ENCODE data around the gene ST6GAL1.
"Not testable (repeated sequence)": the region's sequence is repeated elsewhere in the genome, so short reads cannot be mapped to it uniquely, and the experiment has no call there.

ST6GAL1 gene

DNA sequence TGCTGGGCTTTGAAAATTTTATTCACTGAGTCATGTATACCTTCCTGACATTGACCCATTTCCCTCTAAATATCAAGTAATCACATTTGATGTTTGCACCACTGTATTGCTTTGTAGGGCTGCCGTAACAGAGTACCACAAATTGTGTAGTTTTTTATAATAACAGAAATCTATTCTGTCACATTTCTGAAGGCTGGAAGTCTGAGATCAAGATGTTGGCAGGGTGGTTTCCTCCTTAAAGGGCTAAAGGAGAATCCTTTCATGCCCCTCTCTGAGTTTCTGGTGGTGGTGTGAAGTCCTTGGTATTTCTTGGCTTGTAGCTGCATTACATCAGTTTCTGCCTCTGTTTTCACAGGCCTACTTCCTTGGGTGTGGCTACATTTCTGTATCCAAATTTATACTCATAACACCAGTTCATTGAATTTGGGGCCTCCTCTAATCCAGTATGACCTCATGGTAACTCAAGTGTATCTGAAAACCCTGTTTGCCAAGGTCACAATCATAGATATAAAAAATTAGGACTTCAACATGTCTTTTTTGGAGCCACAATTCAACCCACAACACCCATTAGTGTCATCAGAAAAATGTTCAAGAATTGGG lies 29.1 kb upstream of the ST6GAL1 start:
- no peaks in the 10 kb centered on the region for H3K27me3 Mint-ChIP-seq
- no peak overlapping the region for H3K4me3 Mint-ChIP-seq
- H3K27ac Mint-ChIP-seq: peak overlapping the region; percentile 69
- DNase-seq (ENCODE audit: low spot score in 2 of 2): no peak
- peaks cover 12% of the 10 kb centered on the region for H3K4me1 Mint-ChIP-seq
- peaks cover 3% of the 10 kb centered on the region for H3K9me3 Mint-ChIP-seq
- peak; percentile 76 for ATAC-seq (ENCODE audit: low read depth)
- peaks cover 15% of the 10 kb centered on the region for H3K36me3 Mint-ChIP-seq

- ATAC-seq (ENCODE audit: low read depth) (no peak), DNase-seq (ENCODE audit: low spot score in 2 of 2) (no peak)
- Mint-ChIP-seq H3K27ac (no peak overlapping the region), H3K27me3 (no peaks in the 10 kb centered on the region), H3K9me3 (peaks cover 10% of the 10 kb centered on the region), H3K4me3 (no peak overlapping the region), H3K36me3 (peaks cover 22% of the 10 kb centered on the region), H3K4me1 (peaks cover 12% of the 10 kb centered on the region)
These were observed 28.2 kb upstream of the ST6GAL1 start for GRCh38 chr3:186902154-186902553.

GRCh38 chr3:186902713-186903112 lies 27.6 kb upstream of the ST6GAL1 start:
- no peak overlapping the region for H3K4me3 Mint-ChIP-seq
- no peak overlapping the region for H3K27ac Mint-ChIP-seq
- H3K4me1 Mint-ChIP-seq: peaks cover 12% of the 10 kb centered on the region
- DNase-seq (ENCODE audit: low spot score in 2 of 2) (no peak), ATAC-seq (ENCODE audit: low read depth) (no peak)
- H3K27me3 Mint-ChIP-seq: no peaks in the 10 kb centered on the region
- H3K36me3 Mint-ChIP-seq: peaks cover 23% of the 10 kb centered on the region
- H3K9me3 Mint-ChIP-seq: peaks cover 10% of the 10 kb centered on the region

GRCh38 chr3:186903676-186904075 lies 26.6 kb upstream of the ST6GAL1 start:
- not testable (repeated sequence) for DNase-seq (ENCODE audit: low spot score in 2 of 2); H3K27me3 Mint-ChIP-seq; H3K4me3 Mint-ChIP-seq; H3K27ac Mint-ChIP-seq; ATAC-seq (ENCODE audit: low read depth)
- peaks cover 19% of the 10 kb centered on the region for H3K4me1 Mint-ChIP-seq
- peaks cover 13% of the 10 kb centered on the region for H3K9me3 Mint-ChIP-seq
- H3K36me3 Mint-ChIP-seq: peaks cover 31% of the 10 kb centered on the region

DNA sequence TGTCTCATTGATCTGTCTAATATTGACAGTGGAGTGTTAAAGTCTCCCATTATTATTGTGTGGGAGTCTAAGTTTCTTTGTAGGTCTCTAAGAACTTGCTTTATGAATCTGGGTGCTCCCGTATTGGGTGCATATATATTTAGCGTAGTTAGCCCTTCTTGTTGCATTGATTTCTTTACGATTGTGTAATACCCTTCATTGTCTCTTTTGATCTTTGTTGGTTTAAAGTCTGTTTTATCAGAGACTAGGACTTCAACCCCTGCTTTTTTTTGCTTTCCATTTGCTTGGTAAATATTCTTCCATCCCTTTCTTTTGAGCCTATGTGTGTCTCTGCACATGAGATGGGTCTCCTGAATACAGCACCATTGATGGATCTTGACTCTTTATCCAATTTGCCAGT lies 23.3 kb upstream of the ST6GAL1 start:
- ATAC-seq (ENCODE audit: low read depth); H3K4me3 Mint-ChIP-seq; H3K27ac Mint-ChIP-seq; H3K27me3 Mint-ChIP-seq; DNase-seq (ENCODE audit: low spot score in 2 of 2): not testable (repeated sequence)
- H3K4me1 Mint-ChIP-seq: peaks cover 16% of the 10 kb centered on the region
- H3K9me3 Mint-ChIP-seq: peaks cover 13% of the 10 kb centered on the region
- peaks cover 31% of the 10 kb centered on the region for H3K36me3 Mint-ChIP-seq

GRCh38 chr3:186909078-186909853 lies 21.1 kb upstream of the ST6GAL1 start:
- ATAC-seq (ENCODE audit: low read depth) (peak; percentile 94), DNase-seq (ENCODE audit: low spot score in 2 of 2) (peak; percentile 55 to 62)
- Mint-ChIP-seq H3K36me3 (peaks cover 27% of the 10 kb centered on the region), H3K4me3 (peak overlapping the region; percentile 63), H3K27ac (peak overlapping the region; percentile 90), H3K27me3 (no peaks in the 10 kb centered on the region), H3K9me3 (peaks cover 12% of the 10 kb centered on the region), H3K4me1 (peaks cover 16% of the 10 kb centered on the region)

DNA sequence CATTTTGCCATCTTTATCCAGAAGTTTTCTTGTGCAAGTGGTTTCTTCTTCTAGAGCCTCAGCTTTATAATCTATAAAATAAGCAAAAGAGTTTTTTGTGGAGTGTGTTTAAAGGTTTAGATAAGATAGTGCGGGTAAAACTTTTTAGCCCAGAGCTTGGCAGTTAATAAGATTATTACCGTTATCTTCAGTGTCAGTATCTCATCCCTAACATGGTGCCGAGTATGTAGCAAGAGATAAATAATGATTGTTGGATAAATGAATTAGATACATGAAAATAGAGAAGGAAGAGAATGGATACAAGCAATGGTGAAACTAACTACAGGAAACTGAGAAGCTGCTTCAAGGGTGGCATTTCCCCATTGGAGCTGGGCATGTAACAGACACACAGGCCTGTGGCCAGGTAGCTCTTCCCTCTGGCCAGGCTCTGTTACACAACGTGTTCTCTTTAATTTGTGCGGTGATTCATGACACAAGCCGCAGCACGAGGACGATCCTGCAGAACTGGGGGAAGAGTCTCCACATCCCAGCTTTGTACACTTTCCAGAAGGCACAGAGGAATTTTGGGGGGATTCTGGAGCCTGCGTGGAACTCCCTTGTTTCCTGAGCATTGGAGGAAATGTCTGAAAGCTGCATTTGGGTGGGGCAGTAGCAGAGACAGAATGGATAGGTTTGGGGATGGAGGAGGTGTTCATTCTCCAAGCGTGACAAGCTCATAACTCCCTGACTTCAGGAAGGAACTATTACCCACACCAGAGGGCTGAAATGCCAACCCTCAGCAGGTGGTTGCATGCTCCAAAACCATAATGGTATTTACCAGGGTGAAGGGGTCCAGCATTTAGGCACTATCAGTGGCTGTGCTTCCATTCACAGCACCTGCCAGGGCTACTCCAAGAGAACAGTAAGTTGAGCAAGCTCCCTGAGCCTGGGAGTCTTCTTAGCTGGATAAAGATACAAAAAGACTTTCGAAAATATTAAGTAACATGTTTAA lies 14.2 kb upstream of the ST6GAL1 start:
- H3K36me3 Mint-ChIP-seq: peaks cover 3% of the 10 kb centered on the region
- peak overlapping the region; percentile 60 for H3K27ac Mint-ChIP-seq
- peaks cover 21% of the 10 kb centered on the region for H3K4me1 Mint-ChIP-seq
- no peaks in the 10 kb centered on the region for H3K9me3 Mint-ChIP-seq
- peak overlapping the region; percentile 55 for H3K4me3 Mint-ChIP-seq
- DNase-seq (ENCODE audit: low spot score in 2 of 2) (no peak), ATAC-seq (ENCODE audit: low read depth) (peak; percentile 67)
- no peaks in the 10 kb centered on the region for H3K27me3 Mint-ChIP-seq

GRCh38 chr3:186917512-186918312 lies 12.6 kb upstream of the ST6GAL1 start:
- Mint-ChIP-seq H3K9me3 (no peaks in the 10 kb centered on the region), H3K27me3 (no peaks in the 10 kb centered on the region), H3K36me3 (peaks cover 3% of the 10 kb centered on the region), H3K4me1 (peaks cover 22% of the 10 kb centered on the region), H3K4me3 (no peak overlapping the region), H3K27ac (no peak overlapping the region)
- ATAC-seq (ENCODE audit: low read depth) (no peak), DNase-seq (ENCODE audit: low spot score in 2 of 2) (no peak)

- Mint-ChIP-seq H3K4me3 (no peak overlapping the region), H3K9me3 (no peaks in the 10 kb centered on the region), H3K27ac (no peak overlapping the region), H3K4me1 (peaks cover 19% of the 10 kb centered on the region), H3K27me3 (no peaks in the 10 kb centered on the region), H3K36me3 (no peaks in the 10 kb centered on the region)
- DNase-seq (ENCODE audit: low spot score in 2 of 2) (no peak), ATAC-seq (ENCODE audit: low read depth) (no peak)
These were observed 10.0 kb upstream of the ST6GAL1 start for GRCh38 chr3:186920301-186920700.

DNA sequence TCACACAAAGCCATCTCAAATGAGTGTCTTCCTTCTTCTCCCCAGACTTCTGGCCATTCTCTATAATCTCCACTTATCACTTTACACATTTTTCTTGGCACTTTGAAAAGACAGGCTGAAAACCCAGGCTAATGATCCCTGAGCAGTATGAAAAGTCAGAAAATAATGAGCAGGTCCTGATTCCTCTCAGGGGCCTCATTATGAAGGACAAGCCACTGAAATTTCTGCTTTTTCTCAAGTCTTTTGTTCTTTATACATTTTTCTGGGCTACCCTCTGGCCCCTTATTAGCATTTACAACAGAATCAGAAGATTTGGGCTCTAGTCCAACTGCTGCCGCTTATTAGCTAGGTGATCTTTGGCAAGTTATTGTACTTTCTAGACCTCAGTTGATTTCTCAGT lies 9.5 kb upstream of the ST6GAL1 start:
- no peak for ATAC-seq (ENCODE audit: low read depth)
- peaks cover 18% of the 10 kb centered on the region for H3K4me1 Mint-ChIP-seq
- no peak for DNase-seq (ENCODE audit: low spot score in 2 of 2)
- no peaks in the 10 kb centered on the region for H3K27me3 Mint-ChIP-seq
- H3K36me3 Mint-ChIP-seq: no peaks in the 10 kb centered on the region
- H3K27ac Mint-ChIP-seq: no peak overlapping the region
- no peaks in the 10 kb centered on the region for H3K9me3 Mint-ChIP-seq
- no peak overlapping the region for H3K4me3 Mint-ChIP-seq

DNA sequence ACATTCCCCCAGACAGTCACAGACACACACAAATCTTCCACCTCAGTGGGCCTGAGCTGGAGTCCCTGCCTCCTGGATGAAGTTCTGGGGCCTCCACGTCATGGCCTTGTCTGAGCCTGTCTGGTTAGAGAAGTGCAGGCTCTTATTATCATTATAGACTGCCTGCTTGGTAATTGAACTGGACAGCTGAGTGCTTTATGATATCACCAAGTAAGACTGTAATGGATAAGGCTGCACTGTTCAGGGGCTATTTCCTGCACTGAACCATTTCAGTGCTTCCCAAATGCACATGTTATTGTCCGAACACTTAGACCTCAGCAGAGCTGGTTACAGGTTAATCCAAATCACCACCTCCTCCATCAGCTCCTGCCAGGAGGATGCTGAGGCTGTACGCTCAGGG lies 8.7 kb upstream of the ST6GAL1 start:
- no peak overlapping the region for H3K4me3 Mint-ChIP-seq
- no peak overlapping the region for H3K27ac Mint-ChIP-seq
- H3K4me1 Mint-ChIP-seq: peaks cover 18% of the 10 kb centered on the region
- H3K27me3 Mint-ChIP-seq: no peaks in the 10 kb centered on the region
- no peak for DNase-seq (ENCODE audit: low spot score in 2 of 2)
- ATAC-seq (ENCODE audit: low read depth): no peak
- no peaks in the 10 kb centered on the region for H3K9me3 Mint-ChIP-seq
- H3K36me3 Mint-ChIP-seq: no peaks in the 10 kb centered on the region

GRCh38 chr3:186922224-186922623 lies 8.1 kb upstream of the ST6GAL1 start:
- DNase-seq (ENCODE audit: low spot score in 2 of 2) (no peak), ATAC-seq (ENCODE audit: low read depth) (no peak)
- H3K27me3 Mint-ChIP-seq: no peaks in the 10 kb centered on the region
- peaks cover 17% of the 10 kb centered on the region for H3K4me1 Mint-ChIP-seq
- H3K36me3 Mint-ChIP-seq: no peaks in the 10 kb centered on the region
- H3K27ac Mint-ChIP-seq: no peak overlapping the region
- no peaks in the 10 kb centered on the region for H3K9me3 Mint-ChIP-seq
- H3K4me3 Mint-ChIP-seq: no peak overlapping the region

- ATAC-seq (ENCODE audit: low read depth) (no peak), DNase-seq (ENCODE audit: low spot score in 2 of 2) (no peak)
- H3K4me3 Mint-ChIP-seq: no peak overlapping the region
- H3K27ac Mint-ChIP-seq: no peak overlapping the region
- H3K27me3 Mint-ChIP-seq: no peaks in the 10 kb centered on the region
- H3K36me3 Mint-ChIP-seq: no peaks in the 10 kb centered on the region
- no peaks in the 10 kb centered on the region for H3K9me3 Mint-ChIP-seq
- peaks cover 17% of the 10 kb centered on the region for H3K4me1 Mint-ChIP-seq
These were observed 7.5 kb upstream of the ST6GAL1 start for GRCh38 chr3:186922790-186923189.

Measured in memory B cell (primary cell).